HepG2 (cell line): ENCODE measurements around the gene PRKCB.

Experiments used
- GABPA ChIP-seq, 2 experiments: IDR thresholded peaks; 2 replicates each; pipeline ENCODE4 v1.6.1; 2011 to 2016; ENCODE audit warnings: low read depth in 2 of 2, low read length in 1 of 2, missing biosample characterization in 1 of 2, missing genetic modification characterization in 1 of 2
- HDAC2 ChIP-seq: sonication (generic); formaldehyde crosslinking; IDR thresholded peaks from 2 replicates; pipeline ENCODE4 v1.4.0; 2020; ENCODE audit warnings: missing genetic modification reagents
- IKZF1 ChIP-seq: fragments of 450-650 bp; IDR thresholded peaks from 2 replicates; pipeline ENCODE4 v1.7.1; 2016
- RFX5 ChIP-seq: IDR thresholded peaks from 2 replicates; pipeline ENCODE4 v1.6.1; 2011; ENCODE audit warnings: low read depth, low read length, improper control_type of control experiment
- SNAPC2 ChIP-seq: sonication (generic); formaldehyde crosslinking; IDR thresholded peaks from 2 replicates; pipeline ENCODE4 v1.8.1; 2022; ENCODE audit warnings: mild to moderate bottlenecking, missing genetic modification reagents
- YY1 ChIP-seq: IDR thresholded peaks from 2 replicates; pipeline ENCODE4 v1.6.1; 2011; ENCODE audit warnings: low read length, low read depth, moderate library complexity, mild to moderate bottlenecking; ENCODE audit not compliant: insufficient read depth, insufficient replicate concordance
- ZFP36L1 ChIP-seq: sonication (generic); formaldehyde crosslinking; IDR thresholded peaks from 2 replicates; pipeline ENCODE4 v1.8.0; 2022; ENCODE audit warnings: mild to moderate bottlenecking, missing genetic modification reagents, moderate library complexity
- ZNF225 ChIP-seq: sonication (generic); formaldehyde crosslinking; IDR thresholded peaks from 2 replicates; pipeline ENCODE4 v1.4.0; 2020; ENCODE audit warnings: mild to moderate bottlenecking, missing genetic modification reagents
- TF ChIP-seq, protein P1 (sequence below): sonication (generic); formaldehyde crosslinking; IDR thresholded peaks from 2 replicates; pipeline ENCODE4 v1.5.0; 2020; ENCODE audit warnings: mild to moderate bottlenecking, missing genetic modification reagents, moderate library complexity
- TF ChIP-seq, protein P2 (sequence below): sonication (generic); formaldehyde crosslinking; IDR thresholded peaks from 2 replicates; pipeline ENCODE4 v1.5.0; 2020; ENCODE audit warnings: mild to moderate bottlenecking, missing genetic modification reagents, borderline replicate concordance
- TF ChIP-seq, protein P3 (sequence below): sonication (generic); formaldehyde crosslinking; IDR thresholded peaks from 2 replicates; pipeline ENCODE4 v1.8.0; 2022; ENCODE audit warnings: mild to moderate bottlenecking, missing genetic modification reagents, moderate library complexity
- TF ChIP-seq, protein P4 (sequence below): sonication (generic); formaldehyde crosslinking; IDR thresholded peaks from 2 replicates; pipeline ENCODE4 v1.5.0; 2020; ENCODE audit warnings: missing genetic modification reagents
- TF ChIP-seq, protein P5 (sequence below): IDR thresholded peaks from 2 replicates; pipeline ENCODE4 v1.6.1; 2016; ENCODE audit warnings: low read depth, missing genetic modification reagents, missing compliant biosample characterization

DNA sequence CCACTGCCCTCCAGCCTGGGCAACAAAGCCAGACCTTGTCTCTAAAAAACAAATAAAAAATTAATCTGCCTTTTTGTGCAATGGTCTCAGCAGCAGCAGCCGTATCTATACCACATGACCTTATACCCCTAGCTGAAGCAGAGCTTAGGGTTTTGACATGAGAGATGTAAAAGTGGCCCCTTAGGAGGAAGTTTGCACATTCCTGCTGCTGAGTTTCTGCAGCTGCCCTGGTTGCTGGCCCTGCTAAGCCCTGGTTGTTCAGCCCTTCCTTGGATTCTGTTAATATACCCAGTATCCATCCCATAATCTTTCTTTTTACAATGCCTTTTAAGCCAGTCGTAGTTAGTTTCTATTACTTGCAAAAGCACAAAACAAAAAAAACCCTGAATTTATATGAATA lies 33.0 kb upstream of the PRKCB start:
- TF ChIP-seq, protein P1, sequence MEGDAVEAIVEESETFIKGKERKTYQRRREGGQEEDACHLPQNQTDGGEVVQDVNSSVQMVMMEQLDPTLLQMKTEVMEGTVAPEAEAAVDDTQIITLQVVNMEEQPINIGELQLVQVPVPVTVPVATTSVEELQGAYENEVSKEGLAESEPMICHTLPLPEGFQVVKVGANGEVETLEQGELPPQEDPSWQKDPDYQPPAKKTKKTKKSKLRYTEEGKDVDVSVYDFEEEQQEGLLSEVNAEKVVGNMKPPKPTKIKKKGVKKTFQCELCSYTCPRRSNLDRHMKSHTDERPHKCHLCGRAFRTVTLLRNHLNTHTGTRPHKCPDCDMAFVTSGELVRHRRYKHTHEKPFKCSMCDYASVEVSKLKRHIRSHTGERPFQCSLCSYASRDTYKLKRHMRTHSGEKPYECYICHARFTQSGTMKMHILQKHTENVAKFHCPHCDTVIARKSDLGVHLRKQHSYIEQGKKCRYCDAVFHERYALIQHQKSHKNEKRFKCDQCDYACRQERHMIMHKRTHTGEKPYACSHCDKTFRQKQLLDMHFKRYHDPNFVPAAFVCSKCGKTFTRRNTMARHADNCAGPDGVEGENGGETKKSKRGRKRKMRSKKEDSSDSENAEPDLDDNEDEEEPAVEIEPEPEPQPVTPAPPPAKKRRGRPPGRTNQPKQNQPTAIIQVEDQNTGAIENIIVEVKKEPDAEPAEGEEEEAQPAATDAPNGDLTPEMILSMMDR (CRISPR knock-in tag): no peak
- TF ChIP-seq, protein P2, sequence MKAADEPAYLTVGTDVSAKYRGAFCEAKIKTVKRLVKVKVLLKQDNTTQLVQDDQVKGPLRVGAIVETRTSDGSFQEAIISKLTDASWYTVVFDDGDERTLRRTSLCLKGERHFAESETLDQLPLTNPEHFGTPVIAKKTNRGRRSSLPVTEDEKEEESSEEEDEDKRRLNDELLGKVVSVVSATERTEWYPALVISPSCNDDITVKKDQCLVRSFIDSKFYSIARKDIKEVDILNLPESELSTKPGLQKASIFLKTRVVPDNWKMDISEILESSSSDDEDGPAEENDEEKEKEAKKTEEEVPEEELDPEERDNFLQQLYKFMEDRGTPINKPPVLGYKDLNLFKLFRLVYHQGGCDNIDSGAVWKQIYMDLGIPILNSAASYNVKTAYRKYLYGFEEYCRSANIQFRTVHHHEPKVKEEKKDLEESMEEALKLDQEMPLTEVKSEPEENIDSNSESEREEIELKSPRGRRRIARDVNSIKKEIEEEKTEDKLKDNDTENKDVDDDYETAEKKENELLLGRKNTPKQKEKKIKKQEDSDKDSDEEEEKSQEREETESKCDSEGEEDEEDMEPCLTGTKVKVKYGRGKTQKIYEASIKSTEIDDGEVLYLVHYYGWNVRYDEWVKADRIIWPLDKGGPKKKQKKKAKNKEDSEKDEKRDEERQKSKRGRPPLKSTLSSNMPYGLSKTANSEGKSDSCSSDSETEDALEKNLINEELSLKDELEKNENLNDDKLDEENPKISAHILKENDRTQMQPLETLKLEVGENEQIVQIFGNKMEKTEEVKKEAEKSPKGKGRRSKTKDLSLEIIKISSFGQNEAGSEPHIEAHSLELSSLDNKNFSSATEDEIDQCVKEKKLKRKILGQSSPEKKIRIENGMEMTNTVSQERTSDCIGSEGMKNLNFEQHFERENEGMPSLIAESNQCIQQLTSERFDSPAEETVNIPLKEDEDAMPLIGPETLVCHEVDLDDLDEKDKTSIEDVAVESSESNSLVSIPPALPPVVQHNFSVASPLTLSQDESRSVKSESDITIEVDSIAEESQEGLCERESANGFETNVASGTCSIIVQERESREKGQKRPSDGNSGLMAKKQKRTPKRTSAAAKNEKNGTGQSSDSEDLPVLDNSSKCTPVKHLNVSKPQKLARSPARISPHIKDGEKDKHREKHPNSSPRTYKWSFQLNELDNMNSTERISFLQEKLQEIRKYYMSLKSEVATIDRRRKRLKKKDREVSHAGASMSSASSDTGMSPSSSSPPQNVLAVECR: no peak
- TF ChIP-seq, protein P3, sequence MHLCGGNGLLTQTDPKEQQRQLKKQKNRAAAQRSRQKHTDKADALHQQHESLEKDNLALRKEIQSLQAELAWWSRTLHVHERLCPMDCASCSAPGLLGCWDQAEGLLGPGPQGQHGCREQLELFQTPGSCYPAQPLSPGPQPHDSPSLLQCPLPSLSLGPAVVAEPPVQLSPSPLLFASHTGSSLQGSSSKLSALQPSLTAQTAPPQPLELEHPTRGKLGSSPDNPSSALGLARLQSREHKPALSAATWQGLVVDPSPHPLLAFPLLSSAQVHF (CRISPR knock-in tag): no peak
- TF ChIP-seq HDAC2 (CRISPR knock-in tag): no peak
- TF ChIP-seq SNAPC2 (CRISPR knock-in tag): no peak
- TF ChIP-seq, protein P4, sequence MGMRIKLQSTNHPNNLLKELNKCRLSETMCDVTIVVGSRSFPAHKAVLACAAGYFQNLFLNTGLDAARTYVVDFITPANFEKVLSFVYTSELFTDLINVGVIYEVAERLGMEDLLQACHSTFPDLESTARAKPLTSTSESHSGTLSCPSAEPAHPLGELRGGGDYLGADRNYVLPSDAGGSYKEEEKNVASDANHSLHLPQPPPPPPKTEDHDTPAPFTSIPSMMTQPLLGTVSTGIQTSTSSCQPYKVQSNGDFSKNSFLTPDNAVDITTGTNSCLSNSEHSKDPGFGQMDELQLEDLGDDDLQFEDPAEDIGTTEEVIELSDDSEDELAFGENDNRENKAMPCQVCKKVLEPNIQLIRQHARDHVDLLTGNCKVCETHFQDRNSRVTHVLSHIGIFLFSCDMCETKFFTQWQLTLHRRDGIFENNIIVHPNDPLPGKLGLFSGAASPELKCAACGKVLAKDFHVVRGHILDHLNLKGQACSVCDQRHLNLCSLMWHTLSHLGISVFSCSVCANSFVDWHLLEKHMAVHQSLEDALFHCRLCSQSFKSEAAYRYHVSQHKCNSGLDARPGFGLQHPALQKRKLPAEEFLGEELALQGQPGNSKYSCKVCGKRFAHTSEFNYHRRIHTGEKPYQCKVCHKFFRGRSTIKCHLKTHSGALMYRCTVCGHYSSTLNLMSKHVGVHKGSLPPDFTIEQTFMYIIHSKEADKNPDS (CRISPR knock-in tag): no peak
- no peak for TF ChIP-seq YY1
- no peak for TF ChIP-seq ZFP36L1 (CRISPR knock-in tag)
- no peak for TF ChIP-seq ZNF225
- TF ChIP-seq, protein P5, sequence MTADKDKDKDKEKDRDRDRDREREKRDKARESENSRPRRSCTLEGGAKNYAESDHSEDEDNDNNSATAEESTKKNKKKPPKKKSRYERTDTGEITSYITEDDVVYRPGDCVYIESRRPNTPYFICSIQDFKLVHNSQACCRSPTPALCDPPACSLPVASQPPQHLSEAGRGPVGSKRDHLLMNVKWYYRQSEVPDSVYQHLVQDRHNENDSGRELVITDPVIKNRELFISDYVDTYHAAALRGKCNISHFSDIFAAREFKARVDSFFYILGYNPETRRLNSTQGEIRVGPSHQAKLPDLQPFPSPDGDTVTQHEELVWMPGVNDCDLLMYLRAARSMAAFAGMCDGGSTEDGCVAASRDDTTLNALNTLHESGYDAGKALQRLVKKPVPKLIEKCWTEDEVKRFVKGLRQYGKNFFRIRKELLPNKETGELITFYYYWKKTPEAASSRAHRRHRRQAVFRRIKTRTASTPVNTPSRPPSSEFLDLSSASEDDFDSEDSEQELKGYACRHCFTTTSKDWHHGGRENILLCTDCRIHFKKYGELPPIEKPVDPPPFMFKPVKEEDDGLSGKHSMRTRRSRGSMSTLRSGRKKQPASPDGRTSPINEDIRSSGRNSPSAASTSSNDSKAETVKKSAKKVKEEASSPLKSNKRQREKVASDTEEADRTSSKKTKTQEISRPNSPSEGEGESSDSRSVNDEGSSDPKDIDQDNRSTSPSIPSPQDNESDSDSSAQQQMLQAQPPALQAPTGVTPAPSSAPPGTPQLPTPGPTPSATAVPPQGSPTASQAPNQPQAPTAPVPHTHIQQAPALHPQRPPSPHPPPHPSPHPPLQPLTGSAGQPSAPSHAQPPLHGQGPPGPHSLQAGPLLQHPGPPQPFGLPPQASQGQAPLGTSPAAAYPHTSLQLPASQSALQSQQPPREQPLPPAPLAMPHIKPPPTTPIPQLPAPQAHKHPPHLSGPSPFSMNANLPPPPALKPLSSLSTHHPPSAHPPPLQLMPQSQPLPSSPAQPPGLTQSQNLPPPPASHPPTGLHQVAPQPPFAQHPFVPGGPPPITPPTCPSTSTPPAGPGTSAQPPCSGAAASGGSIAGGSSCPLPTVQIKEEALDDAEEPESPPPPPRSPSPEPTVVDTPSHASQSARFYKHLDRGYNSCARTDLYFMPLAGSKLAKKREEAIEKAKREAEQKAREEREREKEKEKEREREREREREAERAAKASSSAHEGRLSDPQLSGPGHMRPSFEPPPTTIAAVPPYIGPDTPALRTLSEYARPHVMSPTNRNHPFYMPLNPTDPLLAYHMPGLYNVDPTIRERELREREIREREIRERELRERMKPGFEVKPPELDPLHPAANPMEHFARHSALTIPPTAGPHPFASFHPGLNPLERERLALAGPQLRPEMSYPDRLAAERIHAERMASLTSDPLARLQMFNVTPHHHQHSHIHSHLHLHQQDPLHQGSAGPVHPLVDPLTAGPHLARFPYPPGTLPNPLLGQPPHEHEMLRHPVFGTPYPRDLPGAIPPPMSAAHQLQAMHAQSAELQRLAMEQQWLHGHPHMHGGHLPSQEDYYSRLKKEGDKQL (CRISPR knock-in tag): no peak
- no peak for TF ChIP-seq GABPA (IDR thresholded peaks at IDR 0.05; ENCODE audit: low read depth, low read length)
- TF ChIP-seq GABPA (CRISPR knock-in tag; IDR thresholded peaks at IDR 0.05; ENCODE audit: low read depth): no peak
- TF ChIP-seq IKZF1: no peak
- no peak for TF ChIP-seq RFX5
